NOMO-1 treated with dmso at 0.1 percent for 144 hours (cell line): Measurements from ENCODE around the gene BCL7A.
A peak's percentile ranks its signal among the peaks of the same experiment; 100 is the strongest.

Source experiments
- DNase-seq: peaks from one replicate; lab custom pipeline; 2025; ENCODE audit not compliant: unreplicated experiment; lab: John Stamatoyannopoulos, UW

Gene BCL7A

DNA sequence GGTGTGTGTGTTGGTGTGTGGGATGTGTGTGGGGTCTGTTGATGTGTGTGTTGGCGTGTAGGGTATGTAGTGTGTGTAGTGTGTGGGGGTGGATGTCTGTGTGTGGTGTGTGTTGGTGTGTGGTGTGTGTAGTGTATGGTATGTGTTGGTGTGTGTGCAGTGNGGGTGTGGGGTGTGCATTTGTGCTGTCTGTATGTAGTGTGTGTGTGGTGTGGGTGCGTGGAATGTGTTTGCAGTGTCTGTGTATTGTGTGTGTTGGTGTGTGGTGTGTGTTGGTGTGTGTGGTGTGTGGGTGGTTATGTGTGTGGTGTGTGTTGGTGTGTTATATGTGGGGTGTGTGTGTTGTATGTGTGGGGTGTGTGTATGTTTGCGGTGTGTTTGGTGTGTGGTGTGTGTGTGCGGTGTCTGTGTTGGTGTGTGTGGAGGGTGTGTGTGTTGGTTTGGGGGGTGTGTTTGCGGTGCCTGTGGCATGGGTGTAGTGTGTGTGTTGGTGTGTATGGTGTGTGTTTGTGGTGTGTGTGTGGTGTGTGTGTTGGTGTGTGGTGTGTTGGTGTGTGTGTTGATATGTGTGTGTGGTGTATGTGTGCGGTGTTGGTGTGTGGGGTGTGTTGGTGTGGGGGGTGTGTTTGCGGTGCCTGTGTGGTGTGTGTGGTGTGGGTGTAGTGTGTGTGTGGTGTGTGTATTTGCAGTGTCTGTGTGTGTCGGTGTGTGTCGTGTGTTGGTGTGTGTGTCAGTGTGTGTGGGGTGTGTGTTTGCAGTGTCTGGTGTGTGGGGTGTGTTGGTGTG is 71.6 kb downstream of the BCL7A start:
- DNase-seq: no peak

DNA sequence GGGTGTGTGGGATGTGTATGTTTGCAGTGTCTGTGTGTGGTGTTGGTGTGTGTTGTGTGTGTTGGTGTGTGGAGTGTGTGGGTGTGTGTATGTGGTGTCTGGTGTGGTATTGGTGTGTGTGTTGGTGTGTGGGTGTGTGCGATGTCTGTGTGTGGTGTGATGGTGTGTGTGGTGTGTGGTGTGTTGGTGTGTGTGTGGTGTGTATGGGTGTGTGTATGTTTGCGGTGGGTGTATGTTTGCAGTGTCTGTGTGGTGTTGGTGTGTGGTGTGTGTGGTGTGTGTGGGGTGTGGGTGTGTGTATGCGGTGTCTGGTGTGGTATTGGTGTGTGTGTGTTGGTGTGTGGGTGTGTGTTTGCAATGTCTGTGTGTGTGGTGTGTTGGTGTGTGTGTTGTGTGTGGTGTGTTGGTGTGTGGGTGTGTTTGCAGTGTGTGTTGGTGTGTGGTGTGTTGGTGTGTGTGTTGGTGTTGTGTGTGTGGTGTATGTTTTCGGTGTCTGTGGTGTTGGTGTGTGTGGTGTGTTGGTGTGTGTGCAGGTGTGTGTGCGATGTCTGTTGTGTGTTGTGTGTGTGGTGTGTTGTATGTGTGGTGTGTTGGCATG is 72.6 kb downstream of the BCL7A start:
- DNase-seq: no peak

DNA sequence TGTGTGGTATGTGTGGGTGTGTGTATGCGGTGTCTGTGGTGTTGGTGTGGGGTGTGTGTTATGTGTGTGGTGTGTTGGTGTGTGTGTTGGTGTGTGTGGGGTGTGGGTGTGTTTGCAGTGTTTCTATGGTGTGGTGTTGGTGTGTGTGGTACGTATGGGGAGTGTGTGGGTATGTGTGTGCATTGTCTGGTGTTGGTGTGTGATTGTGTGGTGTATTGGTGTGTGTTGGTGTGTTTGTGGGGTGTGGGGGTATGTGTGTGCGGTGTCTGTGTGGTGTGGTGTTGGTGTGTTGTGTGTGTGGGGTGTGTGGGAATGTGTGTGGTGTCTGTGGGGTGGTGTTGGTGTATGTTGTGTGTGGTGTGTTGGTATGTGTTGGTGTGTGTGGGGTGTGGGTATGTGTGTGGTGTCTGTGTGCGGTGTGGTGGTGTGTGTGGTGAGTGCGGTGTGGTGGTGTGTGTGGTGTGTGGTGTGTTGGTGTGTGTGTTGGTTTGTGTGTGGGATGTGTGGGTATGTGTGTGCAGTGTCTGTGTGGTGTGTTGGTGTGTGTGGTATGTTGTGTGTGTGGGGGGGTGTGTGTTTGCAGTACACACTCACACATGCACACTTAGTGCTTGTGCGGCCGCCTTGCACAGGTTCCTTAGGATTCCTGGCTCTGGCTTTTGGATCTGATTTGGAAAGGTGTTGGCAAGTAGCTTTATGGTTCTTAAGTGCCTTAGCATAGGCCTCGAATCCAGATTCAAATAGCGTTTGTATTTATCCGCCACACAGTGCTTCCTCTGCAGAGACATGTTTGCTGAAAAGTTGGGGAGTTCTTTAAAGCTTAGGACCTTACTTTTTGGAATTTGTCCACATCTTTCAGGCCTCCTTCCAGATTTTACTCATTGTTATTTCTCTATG is 73.3 kb downstream of the BCL7A start:
- DNase-seq: no peak

DNA sequence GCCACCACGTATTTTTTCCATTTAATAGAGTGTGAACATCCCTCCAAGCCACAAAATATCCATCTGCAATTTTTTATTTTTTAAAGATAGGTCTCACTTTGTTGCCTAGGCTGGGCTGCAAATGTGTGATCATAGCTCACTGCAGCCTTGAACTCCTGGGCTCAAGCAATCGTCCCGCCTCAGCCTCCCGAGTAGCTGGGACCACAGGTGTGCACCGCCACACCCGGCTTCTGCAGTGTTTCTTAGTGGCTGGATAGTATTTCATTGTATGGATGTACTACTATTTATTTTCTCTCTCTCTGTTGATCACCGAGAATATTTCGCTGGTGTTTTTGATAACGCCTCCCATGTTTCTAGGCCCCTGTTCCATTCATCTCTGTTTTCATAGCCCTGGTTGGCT is 74.3 kb downstream of the BCL7A start:
- no peak for DNase-seq

DNA sequence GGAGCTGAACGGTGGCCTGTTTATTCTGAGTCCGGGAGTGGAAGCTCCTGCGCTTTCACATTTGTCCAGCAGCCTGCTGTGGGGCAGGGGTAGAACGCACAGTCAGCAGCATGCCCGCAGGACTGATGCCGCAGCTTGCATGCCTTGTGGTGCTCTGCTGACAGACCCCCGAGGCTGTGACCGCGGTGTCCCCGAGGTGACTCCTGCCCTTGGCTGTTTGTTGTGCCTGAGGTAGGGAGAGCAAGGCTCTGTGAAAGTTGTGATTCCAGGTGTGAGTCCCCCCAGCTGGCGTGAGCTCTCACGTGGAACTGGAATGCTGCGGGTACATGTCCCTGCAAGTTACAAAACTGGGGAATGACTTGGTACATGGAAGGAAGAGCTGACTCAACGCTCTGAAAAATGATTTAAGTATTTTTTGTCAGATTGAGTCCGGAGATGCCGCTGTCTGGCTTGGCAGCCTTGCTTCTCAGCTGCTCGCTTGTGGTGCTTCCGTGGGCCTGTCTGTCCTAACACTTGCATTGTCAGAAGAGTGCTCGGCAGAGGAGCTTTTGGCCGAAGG is 75.0 kb downstream of the BCL7A start:
- DNase-seq: no peak

DNA sequence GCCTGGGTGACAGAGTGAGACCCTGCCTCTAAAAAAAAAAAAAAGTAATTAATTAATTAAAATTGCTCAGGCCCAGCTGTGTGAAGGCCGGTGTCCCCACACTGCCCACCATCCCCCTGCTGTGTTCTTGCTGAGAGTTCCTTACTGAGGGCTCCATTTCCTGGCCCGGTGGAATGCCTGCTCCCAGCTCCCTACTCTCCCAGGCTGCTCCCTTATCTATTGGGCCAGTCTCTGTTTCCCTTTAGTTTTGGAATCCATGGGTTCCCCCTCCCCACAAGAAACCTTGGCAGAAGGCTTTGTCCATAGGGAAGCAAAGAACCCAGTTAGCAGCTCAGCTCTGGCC is 75.9 kb downstream of the BCL7A start:
- DNase-seq: no peak

DNA sequence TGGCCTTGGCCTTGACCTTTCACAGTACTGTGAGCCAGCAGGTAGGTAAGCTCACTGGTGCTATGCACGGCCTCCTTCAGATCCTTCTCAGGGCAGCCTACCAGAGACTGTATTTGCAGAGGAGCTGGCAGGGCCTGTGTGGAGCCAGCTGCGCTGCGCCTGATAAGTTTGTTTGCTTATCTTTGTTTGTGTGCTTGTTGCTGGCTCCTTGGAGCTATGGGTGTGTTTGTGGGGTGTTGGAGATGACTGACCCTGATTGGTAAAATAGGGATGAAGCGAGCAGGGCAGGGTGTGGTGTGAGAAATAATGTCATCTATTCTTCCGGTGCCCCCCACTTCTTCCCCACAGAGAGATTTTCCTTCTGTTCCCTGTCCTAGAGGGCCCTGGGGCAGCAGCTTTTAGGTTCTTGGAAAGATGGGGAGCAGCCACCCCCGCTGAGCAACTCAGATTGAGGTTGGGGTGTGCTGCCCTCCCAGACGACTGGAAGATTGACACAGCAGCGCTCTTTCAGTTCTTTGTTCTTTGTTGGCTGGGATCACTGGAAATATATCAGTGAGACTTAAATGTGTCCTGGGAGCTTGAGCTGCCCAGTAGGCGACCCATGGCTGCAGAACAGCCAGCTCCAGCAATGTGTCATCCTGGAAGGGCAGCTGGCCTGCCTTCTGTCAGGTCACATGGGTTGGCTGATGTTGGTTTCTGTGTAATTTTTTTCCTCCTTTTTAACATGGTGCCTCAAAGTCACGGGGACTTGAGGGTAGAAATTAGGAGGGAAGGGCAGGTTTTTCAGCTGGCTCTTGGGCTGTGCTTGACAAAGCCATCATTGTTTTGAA is 76.5 kb downstream of the BCL7A start:
- DNase-seq: no peak

DNA sequence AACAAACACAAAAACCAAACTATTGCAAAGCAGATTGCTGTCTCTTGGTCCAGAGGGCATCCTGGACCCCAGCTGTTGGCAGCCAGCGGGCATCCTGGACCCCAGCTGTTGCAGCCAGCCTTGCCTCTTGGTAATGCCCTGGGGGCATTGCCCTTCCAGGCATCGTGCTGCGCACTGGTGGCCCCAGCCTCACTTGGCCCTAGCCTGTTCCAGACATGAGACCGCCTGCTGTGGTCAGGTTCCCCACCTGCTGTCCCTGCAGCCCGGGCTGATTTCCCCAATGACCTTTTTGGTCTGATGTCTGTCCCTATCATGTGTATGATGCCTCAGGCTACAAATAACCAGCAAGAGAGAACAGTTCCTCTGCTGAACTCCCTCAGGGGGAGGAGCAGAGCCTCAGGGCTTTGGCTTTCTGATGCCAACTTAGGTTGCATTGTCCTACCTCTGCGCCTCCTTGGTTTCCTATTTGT is 77.6 kb downstream of the BCL7A start:
- DNase-seq: no peak

DNA sequence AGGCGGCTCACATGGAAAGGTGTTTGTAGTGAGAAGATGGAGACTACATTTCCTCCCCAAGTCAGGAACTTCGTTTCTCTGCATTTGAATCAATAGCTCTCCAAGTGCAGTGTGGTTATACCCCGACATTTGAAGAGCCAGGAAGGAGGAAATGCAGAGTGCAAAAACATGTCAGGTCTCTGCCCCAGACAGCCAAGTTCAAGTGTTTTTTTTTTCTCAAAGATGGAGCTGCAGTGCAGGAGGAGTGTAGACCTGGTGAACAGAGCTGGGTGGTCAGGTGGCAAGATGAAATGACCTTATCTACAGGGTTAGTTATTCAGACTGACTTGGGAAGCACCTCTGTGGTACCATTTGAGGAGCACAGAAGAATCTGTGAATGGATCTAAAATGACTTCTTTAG is 78.2 kb downstream of the BCL7A start:
- DNase-seq: no peak

DNA sequence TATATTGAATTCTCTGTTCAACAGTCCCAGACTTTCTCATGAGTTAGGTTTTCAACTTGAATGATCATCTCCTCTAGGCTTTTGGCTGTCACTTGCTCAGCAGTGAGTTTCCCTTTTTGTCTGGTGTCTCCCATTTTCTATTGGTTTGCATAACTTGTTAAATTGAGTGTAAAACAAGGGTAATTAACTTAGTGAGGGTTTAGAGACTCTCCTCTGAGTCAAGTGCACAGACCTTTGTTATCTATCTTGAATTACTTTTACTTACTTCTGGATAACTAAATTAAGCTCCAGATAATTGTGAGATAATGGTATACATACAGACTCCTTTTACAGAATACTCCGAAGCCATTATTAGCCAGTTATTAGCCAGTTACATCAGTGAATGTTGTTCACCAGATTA is 78.9 kb downstream of the BCL7A start:
- no peak for DNase-seq

DNA sequence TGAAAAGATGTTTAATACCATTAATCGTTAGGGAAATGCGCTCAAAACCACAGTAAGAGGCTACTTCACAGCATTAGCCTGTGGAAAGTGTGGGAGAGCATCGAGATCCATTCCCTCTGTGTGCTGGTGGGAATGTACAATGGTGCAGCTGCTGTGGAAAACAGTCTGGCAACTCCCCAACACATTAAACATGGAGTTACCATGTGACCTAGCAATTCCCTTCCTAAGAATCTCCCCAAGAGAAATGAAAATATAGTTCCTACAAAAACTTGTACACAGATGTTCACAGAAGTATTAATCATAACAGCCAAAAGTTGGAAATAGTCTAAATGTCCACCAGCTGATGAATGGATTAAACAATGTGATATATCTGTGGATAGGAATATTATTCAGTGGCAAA is 80.6 kb downstream of the BCL7A start:
- no peak for DNase-seq

DNA sequence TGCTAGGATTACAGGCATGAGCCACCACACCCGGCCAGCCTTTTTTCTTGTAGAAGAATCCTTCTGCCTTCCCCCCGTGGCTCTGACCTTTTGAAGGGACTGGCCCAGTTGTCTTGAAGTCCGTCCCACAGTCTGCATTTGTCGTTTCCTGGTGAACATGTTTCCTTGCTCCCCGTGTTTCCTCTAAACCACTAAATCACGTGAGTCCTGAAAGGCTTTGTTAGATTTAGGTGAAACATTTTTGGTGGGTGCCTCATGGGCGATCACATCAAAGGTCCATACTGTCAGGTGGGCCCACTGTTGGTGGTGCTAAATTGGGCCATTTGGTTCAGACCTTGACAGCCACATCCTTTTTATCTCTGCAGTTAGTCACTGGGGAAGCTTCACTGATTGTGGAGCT is 83.2 kb downstream of the BCL7A start:
- DNase-seq: no peak

DNA sequence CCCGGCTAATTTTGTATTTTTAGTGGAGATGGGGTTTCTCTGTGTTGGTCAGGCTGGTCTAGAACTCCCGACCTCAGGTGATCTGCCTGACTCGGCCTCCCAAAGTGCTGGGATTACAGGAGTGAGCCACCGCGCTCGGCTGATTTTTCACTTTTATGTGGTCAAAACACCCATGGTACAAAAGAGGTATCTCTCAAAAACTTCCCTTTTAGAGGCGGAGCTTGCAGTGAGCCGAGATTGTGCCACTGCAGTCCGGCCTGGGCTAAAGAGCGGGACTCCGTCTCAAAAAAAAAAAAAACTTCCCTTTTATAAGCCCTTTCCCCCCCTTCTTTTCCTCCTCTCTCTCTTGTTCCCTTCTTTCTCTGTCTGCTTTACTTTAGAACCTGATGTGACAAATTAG is 83.8 kb downstream of the BCL7A start:
- DNase-seq: peak; percentile 24

DNA sequence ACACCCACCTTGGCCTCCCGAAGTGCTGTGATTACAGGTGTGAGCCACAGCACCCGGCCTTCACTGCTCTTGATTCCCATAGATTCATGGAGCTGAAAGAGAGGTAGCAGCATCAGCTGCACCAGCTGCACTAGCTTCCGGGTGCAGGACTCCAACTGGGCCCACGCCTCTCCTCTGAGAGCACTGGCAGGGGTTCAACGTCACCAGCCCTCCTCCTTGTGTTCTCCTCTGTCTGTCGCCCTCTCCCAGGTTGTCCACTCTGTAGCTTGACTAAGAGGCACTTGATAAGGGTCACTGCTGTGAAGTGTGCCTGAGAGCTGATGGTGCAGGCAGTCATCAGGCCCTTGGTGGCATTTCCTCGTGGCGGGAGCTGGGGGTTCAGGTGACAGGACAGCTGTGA is 85.2 kb downstream of the BCL7A start:
- no peak for DNase-seq

DNA sequence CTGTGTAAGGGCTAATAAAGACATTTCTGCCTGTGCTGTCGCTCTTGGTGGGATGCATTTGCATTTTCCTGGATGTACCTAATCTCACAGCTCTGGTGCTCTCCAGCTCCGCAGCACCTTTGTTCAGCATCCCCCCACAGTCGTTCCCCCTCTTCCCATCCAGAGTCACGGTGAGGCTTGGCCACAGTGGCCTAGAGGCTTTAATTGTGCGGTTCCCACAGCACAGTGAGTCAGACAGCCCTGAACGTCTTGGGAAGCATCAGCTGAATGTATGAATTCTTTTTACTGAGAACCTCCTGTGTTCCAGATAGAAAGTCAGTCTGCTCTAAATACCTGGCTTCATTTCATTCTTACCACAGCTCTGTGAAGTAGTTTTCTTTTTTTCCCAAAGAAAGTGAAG is 85.6 kb downstream of the BCL7A start:
- no peak for DNase-seq

DNA sequence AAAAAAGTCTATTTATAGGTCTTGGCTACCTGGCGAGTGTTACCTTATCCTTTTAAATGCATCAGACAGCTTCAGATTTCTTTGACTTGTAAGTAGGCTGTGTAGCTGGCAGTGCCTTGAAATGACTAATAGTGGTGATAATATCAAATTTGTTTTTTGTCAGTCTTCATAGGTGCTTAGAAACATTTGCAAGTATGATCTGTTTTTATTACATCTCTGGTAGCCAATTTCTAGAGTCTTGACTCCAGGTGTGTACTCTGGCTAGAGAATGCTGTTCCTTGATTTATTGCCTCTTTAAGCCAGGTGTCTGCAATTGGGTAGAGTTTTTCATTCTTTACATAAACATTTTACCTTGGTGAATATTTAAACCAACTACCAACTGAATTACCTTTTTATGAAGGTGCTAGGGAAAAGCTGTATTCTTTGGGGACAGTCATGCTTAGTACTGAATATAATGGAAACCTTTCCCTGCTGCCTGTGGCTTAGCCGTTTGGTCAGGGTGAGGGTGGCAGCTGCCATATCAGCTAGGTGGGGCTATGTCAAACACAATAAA is 89.5 kb downstream of the BCL7A start:
- DNase-seq: no peak
